Inflammatory macrophage treated with lipopolysaccharide for 4 hours (primary cell): ENCODE results near the gene NEUROD1.

Experiments
- DNase-seq: peaks from one replicate; pipeline ENCODE4 v3.0.0-alpha.2; 2020

Gene NEUROD1

GRCh38 chr2:181679544-181679979, 755 bp downstream of the NEUROD1 start:
- DNase-seq = no peak

- DNase-seq = no peak
Observed at GRCh38 chr2:181678861-181679543, 1.3 kb downstream of the NEUROD1 start.

DNA sequence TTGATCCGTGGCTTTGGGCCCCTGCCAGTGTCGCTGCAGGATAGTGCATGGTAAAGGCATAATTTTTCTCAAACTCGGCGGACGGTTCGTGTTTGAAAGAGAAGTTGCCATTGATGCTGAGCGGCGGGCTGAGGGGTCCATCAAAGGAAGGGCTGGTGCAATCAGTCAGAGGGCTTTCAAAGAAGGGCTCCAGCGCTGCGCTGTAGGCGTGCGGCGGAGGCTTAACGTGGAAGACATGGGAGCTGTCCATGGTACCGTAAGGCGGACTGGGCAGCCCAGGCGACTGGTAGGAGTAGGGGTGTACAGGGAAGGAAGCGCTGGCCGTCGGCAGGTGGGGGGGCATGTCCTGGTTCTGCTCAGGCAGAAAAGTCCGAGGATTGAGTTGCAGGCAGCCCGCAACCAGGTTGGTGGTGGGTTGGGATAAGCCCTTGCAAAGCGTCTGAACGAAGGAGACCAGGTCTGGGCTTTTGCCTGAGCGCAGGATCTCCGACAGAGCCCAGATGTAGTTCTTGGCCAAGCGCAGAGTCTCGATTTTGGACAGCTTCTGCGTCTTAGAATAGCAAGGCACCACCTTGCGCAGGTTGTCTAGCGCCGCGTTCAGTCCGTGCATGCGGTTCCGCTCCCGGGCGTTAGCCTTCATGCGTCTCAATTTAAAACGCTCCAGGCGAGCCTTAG, 2.3 kb downstream of the NEUROD1 start:
- peak; percentile 58 for DNase-seq

DNA sequence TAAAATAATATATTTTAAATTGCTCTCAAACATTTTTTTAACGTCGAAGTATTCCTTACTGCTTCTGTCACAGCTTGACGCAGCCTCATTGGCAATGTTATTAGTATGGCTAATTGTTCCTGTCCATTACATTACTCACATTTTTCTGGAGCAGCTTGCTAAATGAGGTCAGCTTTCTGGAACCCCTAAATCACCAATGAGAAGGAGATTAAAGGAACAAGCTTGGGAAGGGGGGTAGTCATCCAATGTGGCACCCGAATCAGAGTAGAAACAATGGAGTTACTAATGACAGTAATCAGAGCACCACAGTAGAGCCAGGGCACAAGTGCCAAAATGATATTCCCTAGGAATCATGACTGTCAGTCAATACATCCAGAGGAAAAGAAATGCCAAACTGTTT, 5.1 kb downstream of the NEUROD1 start:
- DNase-seq = no peak

DNA sequence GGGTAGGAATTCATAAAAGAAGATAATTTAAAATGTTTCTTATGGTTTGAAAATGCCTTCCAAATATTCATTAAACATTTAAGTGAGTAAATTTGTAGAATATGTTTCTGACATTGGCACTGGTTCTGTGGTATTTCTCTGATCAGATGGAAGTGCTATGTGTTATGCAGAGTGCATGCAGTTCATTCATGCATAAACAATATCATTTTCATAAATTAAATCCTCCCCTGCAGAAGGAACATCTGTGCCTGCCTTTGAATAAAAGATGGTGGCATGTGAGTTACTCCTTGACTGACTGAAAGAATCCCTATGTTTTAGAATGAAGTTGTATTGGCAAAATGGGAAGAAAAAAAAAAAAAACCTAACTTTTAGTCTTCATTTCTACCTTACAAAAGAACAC, 5.9 kb downstream of the NEUROD1 start:
- no peak for DNase-seq

DNA sequence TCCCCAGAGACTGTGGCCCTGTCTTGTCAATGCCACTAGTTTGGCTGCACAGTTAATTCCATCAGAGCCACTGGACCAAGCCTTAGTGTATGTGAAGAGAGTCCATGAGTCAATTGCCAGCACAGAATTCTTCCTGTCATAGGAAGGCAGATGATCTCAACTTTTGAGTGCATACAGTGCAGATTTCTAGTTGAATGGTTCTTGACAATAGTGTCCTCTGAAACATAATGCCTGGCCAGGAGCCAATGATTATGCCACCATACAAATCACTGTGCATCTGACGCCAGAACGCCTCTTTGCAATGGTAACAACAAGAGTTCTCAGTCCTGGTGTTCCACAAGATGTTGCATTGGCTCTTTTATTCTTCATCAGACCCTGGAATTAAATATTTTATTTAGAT, 7.1 kb downstream of the NEUROD1 start:
- DNase-seq = no peak

GRCh38 chr2:181672255-181673008, 7.9 kb downstream of the NEUROD1 start:
- no peak for DNase-seq

DNA sequence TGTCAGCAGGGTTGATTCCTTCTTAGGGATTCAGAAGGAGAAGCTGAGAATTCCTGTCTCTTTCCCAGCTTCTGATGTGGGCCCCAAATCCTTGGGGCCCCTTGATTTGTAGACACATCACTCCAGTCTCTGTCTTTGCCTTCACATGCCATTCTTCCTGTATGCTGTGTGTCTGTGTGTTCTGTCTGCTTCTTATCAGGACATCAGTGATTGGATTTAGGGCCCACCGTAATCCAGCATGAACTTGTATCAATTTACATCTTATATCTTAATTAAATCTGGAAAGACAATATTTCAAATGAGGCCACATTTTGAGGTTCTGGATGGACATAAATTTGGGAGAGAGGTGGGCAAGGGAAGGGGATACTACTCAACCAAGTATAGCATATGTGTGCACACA, 9.7 kb downstream of the NEUROD1 start:
- DNase-seq = no peak

GRCh38 chr2:181667234-181667633, 13.1 kb downstream of the NEUROD1 start:
- DNase-seq = no peak

GRCh38 chr2:181662287-181662686, 18.0 kb downstream of the NEUROD1 start:
- DNase-seq = no peak

DNA sequence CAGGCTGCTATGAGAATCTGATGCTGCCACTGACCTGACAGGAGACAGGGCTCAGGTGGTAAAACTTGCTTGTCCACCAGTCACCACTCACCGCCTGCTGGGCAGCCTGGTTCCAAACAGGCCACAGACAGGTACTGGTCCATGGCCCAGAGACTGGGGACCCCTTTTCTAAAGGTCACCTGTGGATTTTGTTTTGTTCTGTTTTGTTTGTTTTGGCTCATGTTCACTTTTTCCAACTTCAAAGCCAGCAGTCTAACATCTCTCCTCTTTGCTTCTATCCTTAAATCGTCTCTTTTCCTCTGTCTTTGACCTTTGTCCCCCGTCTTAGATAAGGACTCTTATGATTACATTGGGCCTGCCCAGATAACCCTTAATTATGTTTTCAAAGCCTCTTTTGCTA, 20.1 kb downstream of the NEUROD1 start:
- DNase-seq = no peak

DNA sequence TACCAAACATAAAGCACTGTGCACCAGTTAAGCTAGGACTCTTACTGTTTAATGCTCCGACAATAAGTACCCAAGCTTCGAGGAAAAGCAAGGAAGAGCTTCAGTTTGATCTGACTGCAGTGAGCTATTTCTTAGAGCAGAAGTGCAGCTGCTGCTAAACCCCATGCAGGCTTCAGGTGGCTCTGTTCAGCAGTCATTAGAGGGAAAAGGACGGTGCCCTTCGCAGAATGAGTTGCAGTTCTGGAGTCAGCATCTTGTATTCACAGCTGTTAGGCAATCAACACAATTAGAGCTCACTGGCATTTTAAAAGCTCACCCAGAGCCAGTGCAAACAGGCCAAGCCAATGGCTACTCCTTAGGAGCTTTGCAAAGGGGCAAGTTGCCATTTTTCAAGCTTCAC, 21.9 kb downstream of the NEUROD1 start:
- DNase-seq = no peak

GRCh38 chr2:181657379-181657778, 22.9 kb downstream of the NEUROD1 start:
- DNase-seq = no peak

DNA sequence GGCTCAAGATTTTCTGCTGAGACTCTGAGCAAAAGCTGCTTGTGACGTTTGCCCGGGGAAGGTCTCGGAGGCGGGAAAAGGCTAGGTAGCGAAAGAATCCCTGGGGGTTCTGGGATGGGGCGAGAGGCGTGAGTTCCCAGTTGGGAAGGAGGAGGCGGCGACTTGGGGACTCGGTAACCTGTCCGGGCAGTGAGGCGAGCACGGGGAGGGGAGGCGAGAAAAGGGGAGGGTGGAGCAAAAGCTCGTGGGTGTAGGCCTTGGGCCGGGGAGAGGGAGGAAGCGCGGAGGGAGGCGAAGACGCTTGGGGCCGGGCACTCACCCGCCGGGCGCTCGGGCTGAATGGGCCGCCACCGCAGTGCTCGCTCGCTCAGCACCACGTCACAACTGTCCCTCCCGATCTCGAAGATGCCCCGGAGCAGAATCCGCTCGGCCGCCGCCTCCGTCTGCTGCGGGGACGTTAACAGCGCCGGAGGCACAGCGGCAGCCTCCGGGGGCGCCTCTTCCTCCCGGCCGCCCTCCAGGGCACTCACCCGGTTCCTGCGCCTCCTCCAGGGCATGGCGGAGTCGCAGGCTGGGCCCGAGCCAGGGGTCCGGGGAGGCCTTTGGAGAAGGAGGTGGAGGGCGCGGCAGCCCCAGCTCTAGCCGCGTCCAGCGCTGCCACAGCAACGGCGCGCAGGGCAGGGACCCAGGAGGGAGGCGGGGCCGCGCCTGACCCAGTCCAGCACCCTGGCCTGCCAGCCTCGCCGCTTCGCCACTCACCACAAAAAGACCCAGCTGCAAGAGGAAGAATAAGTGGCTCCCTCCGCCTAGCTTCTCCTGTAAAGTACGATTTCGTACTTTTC, 23.6 kb downstream of the NEUROD1 start, which contains the start of gene CERKL:
Gene CERKL (minus strand): TSS at position 656 of the 842 bp plus-strand sequence. CDS start 99 bp downstream, at position 557.
- DNase-seq = peak; percentile 21

DNA sequence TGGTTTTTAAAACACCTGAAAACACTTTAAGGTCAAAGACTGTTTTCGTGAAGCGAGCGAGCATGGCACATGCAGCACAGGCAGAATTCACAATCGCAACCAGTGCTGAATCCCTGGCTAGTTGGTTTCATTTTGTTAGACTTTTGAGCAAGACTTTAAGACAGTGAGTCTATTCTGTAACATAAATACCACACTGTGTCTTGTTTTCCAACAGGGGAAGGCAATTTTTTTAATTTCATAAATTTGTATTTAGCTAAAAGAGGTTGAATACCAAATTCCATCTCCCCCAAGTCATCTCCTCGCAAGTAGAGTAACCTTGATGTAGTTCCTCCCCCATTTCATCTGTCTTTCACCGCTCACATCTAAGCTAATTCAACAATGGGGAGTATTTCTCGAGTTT, 24.8 kb downstream of the NEUROD1 start:
- DNase-seq = no peak

DNA sequence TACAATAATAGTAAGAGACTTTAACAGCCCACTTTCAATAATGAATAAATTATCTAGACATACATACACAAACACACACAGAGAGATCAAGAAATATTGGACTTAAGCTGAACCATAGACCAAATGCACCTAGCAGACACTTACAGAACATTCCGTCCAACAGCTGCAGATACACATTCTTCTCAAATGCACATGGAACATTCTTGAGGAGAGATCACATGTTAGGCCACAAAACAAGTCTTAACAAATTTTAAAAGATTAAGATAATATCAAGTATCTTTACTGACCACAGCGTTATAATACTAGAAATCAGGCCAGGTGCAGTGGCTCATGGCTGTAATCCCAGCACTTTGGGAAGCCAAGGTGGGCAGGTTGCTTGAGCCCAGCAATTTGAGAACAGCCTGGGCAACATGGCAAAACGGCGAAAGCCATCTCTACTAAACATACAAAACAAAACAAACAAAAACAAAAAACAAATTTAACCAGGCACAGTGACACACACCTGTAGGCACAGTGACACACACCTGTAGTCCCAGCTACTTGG, 30.8 kb downstream of the NEUROD1 start:
- DNase-seq = no peak

DNA sequence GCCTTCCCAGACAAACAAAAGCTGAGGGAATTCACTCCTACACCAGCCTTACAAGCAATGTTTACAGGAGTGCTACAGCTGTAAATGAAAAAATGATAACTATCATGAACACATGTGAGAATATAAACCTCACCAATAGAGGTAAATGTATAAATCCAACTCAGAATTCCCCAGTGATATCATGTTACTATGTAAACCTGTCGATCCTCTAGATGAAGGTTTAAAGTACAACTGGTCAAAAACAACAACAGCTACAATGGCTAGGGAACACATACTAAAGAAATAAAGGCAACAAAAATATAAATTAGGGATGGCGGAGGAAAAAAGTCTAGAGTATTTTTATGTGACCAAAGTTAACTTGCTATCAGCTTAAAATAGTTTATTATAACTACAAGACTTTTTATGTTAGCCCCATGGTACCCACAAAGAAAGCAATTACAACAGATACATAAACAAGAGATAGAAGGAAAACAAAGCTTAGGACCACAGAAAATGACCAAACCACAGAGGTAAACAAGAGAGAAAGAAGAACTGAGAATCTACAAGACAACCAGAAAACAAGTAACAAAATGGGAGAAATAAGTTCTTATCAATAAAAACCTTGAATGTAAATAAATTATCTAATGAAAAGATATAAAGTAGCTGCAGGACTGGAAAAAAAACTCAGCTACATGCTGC, 31.7 kb downstream of the NEUROD1 start:
- no peak for DNase-seq

DNA sequence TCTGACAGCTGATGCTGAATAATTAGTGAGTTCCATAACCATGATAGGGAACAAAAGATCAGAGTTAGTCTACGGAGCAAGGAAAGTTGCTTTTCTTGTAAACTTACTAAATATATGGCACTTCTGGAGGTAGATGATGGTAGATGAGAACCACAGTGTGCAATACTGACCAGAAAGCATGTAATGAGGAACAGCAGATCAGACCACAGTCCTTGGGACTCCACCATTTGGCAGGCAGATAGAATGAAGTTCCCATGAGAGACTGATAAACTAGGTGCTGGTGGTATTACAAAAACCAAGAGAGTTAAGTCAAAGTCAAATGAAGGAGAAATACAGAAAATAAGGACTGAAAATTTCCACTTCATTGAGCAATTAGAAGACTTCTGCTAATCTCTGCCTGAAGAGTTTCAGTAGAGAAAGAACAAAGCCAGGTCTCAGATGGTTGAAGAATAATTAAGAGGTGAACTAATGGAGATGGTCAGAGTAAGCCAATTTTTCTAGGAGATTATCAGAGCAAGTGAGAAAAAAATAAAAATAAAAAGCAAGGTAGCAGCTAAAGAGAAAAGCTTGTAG, 33.8 kb downstream of the NEUROD1 start:
- no peak for DNase-seq

- DNase-seq = no peak
Observed at GRCh38 chr2:181643151-181643550, 37.2 kb downstream of the NEUROD1 start.

- no peak for DNase-seq
Observed at GRCh38 chr2:181642086-181642485, 38.2 kb downstream of the NEUROD1 start.

DNA sequence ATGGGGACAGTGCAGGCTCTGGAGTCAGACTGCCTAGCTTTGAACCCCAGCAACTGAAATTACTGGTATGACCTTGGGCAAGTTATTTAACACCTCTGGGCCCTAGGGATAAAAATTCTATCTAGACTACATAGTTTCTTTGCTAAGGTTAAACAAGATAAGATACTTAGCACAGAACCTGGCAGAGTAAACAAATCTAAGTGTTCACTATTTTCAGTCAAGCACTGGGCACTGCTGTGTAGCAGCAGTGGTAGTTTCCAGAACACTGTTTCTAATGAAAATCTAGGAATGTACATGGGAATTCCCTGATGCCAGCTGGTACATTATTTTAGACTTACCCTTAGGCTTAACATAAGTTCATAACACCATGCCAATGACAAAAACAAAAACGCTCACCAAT, 40.6 kb downstream of the NEUROD1 start:
- DNase-seq = no peak
